GM18951 (cell line): Measurements from ENCODE around the gene RAB20.

Source experiments
- POLR2A ChIP-seq: IDR thresholded peaks from 4 replicates; pipeline ENCODE4 v1.6.1; 2011; ENCODE audit warnings: mild to moderate bottlenecking; ENCODE audit not compliant: insufficient read length, insufficient read depth; ENCODE audit errors: extremely low read depth
- in situ Hi-C: fragments of 300-500 bp; cut with MboI; formaldehyde crosslinking; loops from one replicate; pipeline ENCODE4 v1.12.0; 2022; ENCODE audit warnings: low sequenced_read_pairs, mixed read lengths, inconsistent platforms; ENCODE audit not compliant: unreplicated experiment

RAB20 gene

GRCh38 chr13:110474713-110475112, 86.8 kb downstream of the RAB20 start:
- no peak for TF ChIP-seq POLR2A
- in situ Hi-C loops = loop anchor here (25.0 kb wide), 1 partner anchor 338 kb away; no protein-coding TSS in a partner anchor
